ENCODE measurements around the gene FAM81B. TPM values are rescaled to one million over a fixed set of nuclear protein-coding genes. Genes with fewer than 3 reads are reported as not detected.
"Not testable (repeated sequence)": the region's sequence is repeated elsewhere in the genome, so short reads cannot be mapped to it uniquely, and the experiment has no call there.

Gene FAM81B
- total RNA-seq (not detected), polyA plus RNA-seq (not detected)

GRCh38 chr5:95390812-95391492 lies at the start of gene FAM81B:
TSS of gene FAM81B (plus strand) at chr5:95391366. CDS start at chr5:95391390, 24 bp downstream.
- no peak for DNase-seq (ENCODE audit: low spot score)
- WGBS: 76% methylated on average over 2 of the region's 2 CpGs
- no peak within 1 kb of the TSS for H3K9ac ChIP-seq (ENCODE audit: low read depth in 1 of 2, low read length in 2 of 2)
- TF ChIP-seq SP1 (IDR thresholded peaks at IDR 0.05) (no peak), RAD21 (IDR thresholded peaks at IDR 0.05) (no peak), RXRA (IDR thresholded peaks at IDR 0.05) (no peak), NR2F2 (IDR thresholded peaks at IDR 0.05) (no peak), JUND (IDR thresholded peaks at IDR 0.05) (no peak), FOXA1 (IDR thresholded peaks at IDR 0.05) (no peak), YY1 (IDR thresholded peaks at IDR 0.05) (no peak), ATF3 (IDR thresholded peaks at IDR 0.05) (no peak), ZBTB33 (IDR thresholded peaks at IDR 0.05) (no peak), HNF4G (IDR thresholded peaks at IDR 0.05) (no peak), TAF1 (conservative IDR thresholded peaks at IDR 0.05) (no peak), CTCF (IDR thresholded peaks at IDR 0.05; ENCODE audit: low read depth, low read length, missing input control) (no peak), REST (IDR thresholded peaks at IDR 0.05) (no peak), GABPA (IDR thresholded peaks at IDR 0.05 in 1 of 2, conservative IDR thresholded peaks at IDR 0.05 in 1 of 2) (no peak), FOXA2 (IDR thresholded peaks at IDR 0.05) (no peak), HNF4A (conservative IDR thresholded peaks at IDR 0.05) (no peak), MAX (IDR thresholded peaks at IDR 0.05) (no peak), EGR1 (IDR thresholded peaks at IDR 0.05; ENCODE audit: low read depth in 2 of 2) (no peak)
- no peak within 1 kb of the TSS for H3K27ac ChIP-seq (ENCODE audit: low read depth in 1 of 2, low read length in 2 of 2)
- no peaks in the 10 kb centered on the region for H3K36me3 ChIP-seq (ENCODE audit: control insufficient read depth in 4 of 4, insufficient read depth in 3 of 4, low read depth in 1 of 4, low read length in 3 of 4)
- no peaks in the 10 kb centered on the region for H3K4me1 ChIP-seq (ENCODE audit: control insufficient read depth in 4 of 4, insufficient read depth in 4 of 4, low read length in 3 of 4)
- no peak within 1 kb of the TSS for H3K4me3 ChIP-seq (ENCODE audit: low read depth in 1 of 3, low read length in 3 of 3)
- no peaks in the 10 kb centered on the region for H3K27me3 ChIP-seq (ENCODE audit: control insufficient read depth in 4 of 4, insufficient read depth in 4 of 4, low read length in 3 of 4)
- no peaks in the 10 kb centered on the region for H3K9me3 ChIP-seq (ENCODE audit: control insufficient read depth in 4 of 4, low read length in 3 of 4)

GRCh38 chr5:95341444-95341843 lies 49.7 kb upstream of the FAM81B start:
- not testable (repeated sequence) for H3K4me3 ChIP-seq (ENCODE audit: low read depth in 1 of 3, low read length in 3 of 3); H3K27me3 ChIP-seq (ENCODE audit: control insufficient read depth in 4 of 4, insufficient read depth in 4 of 4, low read length in 3 of 4); H3K9me3 ChIP-seq (ENCODE audit: control insufficient read depth in 4 of 4, low read length in 3 of 4); H3K4me1 ChIP-seq (ENCODE audit: control insufficient read depth in 4 of 4, insufficient read depth in 4 of 4, low read length in 3 of 4); DNase-seq (ENCODE audit: low spot score); H3K27ac ChIP-seq (ENCODE audit: low read depth in 1 of 2, low read length in 2 of 2); H3K36me3 ChIP-seq (ENCODE audit: control insufficient read depth in 4 of 4, insufficient read depth in 3 of 4, low read depth in 1 of 4, low read length in 3 of 4); H3K9ac ChIP-seq (ENCODE audit: low read depth in 1 of 2, low read length in 2 of 2)
- WGBS: 79% methylated on average over 2 of the region's 2 CpGs
